ENCODE results near the gene ATPAF2. TPM values are rescaled to one million over a fixed set of nuclear protein-coding genes. Genes with fewer than 3 reads are reported as not detected.
A peak's percentile ranks its signal among the peaks of the same experiment; 100 is the strongest.

ATPAF2 gene
- 17.9 and 22.4 TPM in 2 replicates for total RNA-seq (2014; rRNA removed; shearing (Covaris generic))

DNA sequence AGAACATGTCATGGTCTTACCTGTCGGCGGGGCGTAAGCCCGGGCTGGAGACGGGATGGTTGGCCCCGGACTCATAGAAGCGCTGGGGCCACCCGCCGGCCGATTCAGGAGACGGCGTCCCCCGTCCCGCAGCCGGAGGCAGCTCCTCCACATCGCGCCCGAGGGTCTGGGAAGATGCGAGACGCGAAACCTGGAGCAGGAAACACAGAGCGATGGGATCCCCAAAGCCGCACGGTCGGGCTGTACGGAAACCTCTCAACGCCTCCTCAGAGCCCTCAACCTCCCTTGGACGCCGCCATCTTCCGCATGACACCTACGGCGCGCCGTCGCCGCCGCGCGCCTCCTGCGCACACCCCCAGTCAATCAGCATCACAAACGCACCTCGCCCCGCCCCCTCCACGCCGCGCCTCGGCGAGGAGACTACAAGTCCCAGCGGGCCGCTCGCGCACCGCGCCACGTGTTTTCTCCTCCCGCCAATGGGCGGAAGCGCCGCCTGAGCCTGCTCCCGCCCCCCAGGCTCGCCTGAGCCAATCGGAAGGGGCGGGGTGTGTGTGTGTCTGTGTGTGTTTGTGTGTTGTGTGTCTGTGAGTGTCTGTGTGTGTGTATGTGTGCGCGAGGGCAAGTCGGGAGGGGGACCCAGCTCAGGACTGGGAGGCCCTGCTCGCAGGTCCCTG is at the start of gene ATPAF2, which contains the start of gene GID4:
ATPAF2 (minus strand) TSS at position 308 of the 674 bp plus-strand sequence; CDS start at position 153, 155 bp downstream.
GID4 (plus strand) TSS at position 548 of the 674 bp plus-strand sequence; CDS start at position 605, 57 bp downstream.
- Histone ChIP-seq H3K27me3 (ENCODE audit: control insufficient read depth, insufficient read depth, low read length) (no peaks in the 10 kb centered on the region; the same call in 1 of the 2 replicates), H3K4me3 (ENCODE audit: insufficient read depth, low read depth, low read length) (peak within 1 kb of the TSS; percentile 92), H3K36me3 (replicated peaks; ENCODE audit: control insufficient read depth, insufficient read depth, low read length) (no peaks in the 10 kb centered on the region)
- DNase-seq, result peak; percentile 99

DNA sequence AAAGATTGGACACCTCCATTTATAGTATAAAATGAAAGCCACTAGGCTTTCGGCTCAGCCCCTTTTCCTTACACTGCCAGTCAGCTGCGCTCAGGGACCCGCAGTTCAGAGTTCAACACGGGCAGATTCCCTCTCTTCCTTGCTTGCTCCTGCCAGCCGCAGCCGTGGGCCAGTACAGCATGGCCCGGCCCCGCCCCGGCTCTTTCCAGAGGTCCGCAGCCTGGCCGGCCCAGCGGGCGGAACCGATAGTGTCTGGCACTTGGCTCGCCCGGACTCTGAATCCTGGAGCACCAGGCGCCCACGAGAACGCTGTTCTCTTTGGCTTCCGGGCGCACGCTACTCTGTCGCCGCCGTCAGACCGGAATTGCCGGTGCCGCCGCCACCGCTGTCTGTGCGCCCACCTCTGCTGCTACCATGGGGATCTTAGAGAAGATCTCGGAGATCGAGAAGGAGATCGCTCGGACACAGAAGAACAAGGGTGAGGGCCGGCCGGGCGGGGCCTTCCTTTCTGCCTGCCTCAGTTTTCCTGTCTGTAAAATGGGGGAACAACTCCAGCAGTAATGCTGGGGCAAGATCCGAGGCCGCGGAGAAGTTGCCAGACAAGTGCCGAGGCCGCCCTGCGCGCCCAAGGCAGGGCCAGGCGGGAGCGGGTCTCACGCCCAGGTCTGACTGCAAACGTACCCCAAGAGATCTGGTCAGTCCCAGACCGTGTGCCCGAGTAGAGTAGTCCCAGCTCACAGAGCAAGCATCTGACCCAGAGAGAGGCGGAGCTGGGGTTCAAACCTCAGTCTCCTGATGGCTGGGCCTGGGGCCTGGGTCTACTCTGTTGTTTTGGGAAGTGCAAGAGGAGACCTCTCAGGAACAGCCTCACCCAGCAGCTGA is 48.9 kb upstream of the ATPAF2 start, which contains the start of gene DRG2:
DRG2 (plus strand) TSS at position 339 of the 882 bp plus-strand sequence; CDS start at position 415, 76 bp downstream.
- Histone ChIP-seq H3K27me3 (ENCODE audit: control insufficient read depth, insufficient read depth, low read length) (no peaks in the 10 kb centered on the region), H3K4me3 (ENCODE audit: insufficient read depth, low read depth, low read length) (peak within 1 kb of the TSS; percentile 80), H3K36me3 (replicated peaks; ENCODE audit: control insufficient read depth, insufficient read depth, low read length) (no peaks in the 10 kb centered on the region; the same call in 1 of the 2 replicates)
- DNase-seq, result peak; percentile 98

DNA sequence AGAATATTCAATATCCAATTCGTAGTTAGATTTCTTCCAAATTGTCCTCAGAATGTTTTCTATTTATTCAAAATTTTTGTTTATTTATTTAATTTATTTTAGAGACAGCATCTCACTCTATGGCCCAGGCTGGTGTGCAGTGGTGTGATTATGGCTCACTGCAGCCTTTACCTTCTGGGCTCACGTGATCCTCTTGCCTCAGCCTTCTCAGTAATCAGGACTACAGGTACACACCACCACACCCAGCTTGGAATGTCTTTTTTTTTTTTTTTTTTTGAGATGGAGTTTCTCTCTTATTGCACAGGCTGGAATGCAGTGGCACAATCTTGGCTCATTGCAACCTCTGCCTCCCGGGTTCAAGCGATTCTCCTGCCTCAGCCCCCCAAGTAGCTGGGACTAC is 45.3 kb upstream of the ATPAF2 start:
- H3K4me3 ChIP-seq (ENCODE audit: insufficient read depth, low read depth, low read length), result no peak overlapping the region
- no peaks in the 10 kb centered on the region for H3K27me3 ChIP-seq (ENCODE audit: control insufficient read depth, insufficient read depth, low read length)
- no peaks in the 10 kb centered on the region for H3K36me3 ChIP-seq (replicated peaks; ENCODE audit: control insufficient read depth, insufficient read depth, low read length)
- DNase-seq, result no peak

DNA sequence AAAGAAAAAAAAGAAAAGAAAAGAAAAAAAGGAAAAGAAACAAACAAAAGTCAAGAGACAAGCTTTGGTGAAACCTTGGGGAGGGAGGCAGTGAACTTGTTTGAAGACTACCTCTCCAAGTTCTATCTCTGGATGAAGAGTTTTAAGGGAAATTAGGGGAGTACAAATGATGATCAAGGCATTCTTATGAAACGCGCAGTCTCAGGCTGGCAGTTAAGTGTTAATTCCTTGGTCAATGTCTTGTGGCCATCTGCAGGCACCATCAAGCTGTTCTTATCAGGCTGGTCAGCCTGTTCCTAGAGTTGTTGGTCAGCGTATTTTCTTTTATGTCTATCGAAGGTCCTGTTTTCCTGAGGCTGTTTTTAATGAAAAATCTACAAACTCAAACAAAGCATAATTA is 40.6 kb upstream of the ATPAF2 start:
- H3K36me3 ChIP-seq (replicated peaks; ENCODE audit: control insufficient read depth, insufficient read depth, low read length), result no peaks in the 10 kb centered on the region
- DNase-seq, result no peak

DNA sequence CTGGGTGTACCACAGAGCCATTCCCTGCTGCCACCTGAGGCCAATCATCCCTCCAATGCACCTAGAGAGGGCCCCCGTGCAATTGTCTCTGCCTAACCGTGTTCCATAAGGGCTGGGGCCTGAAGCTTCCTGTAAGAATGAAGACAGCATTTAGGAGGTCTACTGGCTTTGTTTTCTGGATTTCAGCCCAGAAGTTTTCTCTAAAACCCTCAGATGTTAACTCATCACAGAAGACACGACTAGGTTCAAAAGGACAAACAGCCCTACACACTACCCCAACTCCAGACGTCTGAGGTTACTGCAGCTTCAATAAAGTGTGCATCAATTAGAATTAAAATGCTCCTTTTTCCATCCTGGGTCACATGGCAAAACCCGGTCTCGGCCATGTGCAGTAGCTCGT is 38.0 kb upstream of the ATPAF2 start:
- no peak for DNase-seq
- Histone ChIP-seq H3K4me3 (ENCODE audit: insufficient read depth, low read depth, low read length) (no peak overlapping the region), H3K36me3 (replicated peaks; ENCODE audit: control insufficient read depth, insufficient read depth, low read length) (no peaks in the 10 kb centered on the region), H3K27me3 (ENCODE audit: control insufficient read depth, insufficient read depth, low read length) (no peaks in the 10 kb centered on the region)

More for the DNA sequence above, 40.6 kb upstream of the ATPAF2 start:
- Histone ChIP-seq H3K27me3 (ENCODE audit: control insufficient read depth, insufficient read depth, low read length) (no peaks in the 10 kb centered on the region), H3K4me3 (ENCODE audit: insufficient read depth, low read depth, low read length) (no peak overlapping the region)

DNA sequence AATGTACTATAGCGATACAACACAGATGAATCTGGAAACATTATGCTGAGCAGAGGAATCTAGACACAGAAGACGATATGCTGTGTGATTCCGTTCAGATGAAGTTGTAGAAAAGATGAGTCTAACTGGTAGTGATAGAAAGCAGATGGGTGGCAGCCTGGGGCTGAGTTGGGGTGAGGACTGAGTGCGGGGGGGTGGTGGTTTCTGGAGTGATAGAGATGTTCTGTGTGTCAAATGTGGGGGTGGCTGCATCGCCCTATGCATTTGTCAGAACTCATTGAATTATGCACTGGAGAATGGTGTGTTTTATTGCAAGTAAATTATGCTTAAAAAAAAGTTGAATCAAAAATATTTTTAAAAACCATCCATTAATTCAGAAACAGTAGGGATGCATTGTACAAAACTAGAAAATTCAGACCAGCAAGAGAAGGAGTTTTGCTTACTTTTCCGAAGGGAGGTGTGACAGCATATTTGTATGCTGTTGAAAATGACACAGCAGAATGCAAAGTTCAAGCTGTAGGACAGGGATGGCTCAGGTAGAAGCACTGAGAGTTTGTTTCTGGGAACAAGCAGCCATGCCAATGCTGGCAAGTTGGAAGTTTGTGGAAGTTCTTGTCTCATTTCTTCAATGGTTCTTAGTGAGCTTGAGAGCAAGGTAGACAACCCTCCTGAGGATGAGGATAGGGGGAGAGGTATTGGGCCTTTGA is 35.8 kb upstream of the ATPAF2 start:
- no peaks in the 10 kb centered on the region for H3K27me3 ChIP-seq (ENCODE audit: control insufficient read depth, insufficient read depth, low read length)
- DNase-seq, result no peak
- H3K36me3 ChIP-seq (replicated peaks; ENCODE audit: control insufficient read depth, insufficient read depth, low read length), result no peaks in the 10 kb centered on the region
- H3K4me3 ChIP-seq (ENCODE audit: insufficient read depth, low read depth, low read length), result no peak overlapping the region

DNA sequence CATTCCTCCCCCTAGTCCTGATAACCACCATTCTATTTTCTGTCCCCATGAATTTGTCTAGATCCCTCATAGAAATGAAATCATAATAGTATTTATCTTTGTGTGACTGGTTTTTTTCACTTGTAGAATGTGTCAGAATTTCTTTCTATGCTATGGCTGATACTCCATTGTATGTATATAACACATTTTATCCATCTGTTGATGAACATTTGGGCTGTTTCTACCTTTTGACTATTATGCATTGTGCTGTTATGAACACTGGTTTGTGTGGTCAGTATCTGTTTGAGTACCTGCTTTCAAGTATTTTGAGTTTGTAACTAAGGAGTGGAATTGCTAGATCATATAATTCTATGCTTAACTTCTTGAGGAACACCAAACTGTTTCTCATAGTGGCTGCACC is 32.8 kb upstream of the ATPAF2 start:
- no peak overlapping the region for H3K4me3 ChIP-seq (ENCODE audit: insufficient read depth, low read depth, low read length)
- no peaks in the 10 kb centered on the region for H3K36me3 ChIP-seq (replicated peaks; ENCODE audit: control insufficient read depth, insufficient read depth, low read length)
- H3K27me3 ChIP-seq (ENCODE audit: control insufficient read depth, insufficient read depth, low read length), result no peaks in the 10 kb centered on the region
- DNase-seq, result no peak

DNA sequence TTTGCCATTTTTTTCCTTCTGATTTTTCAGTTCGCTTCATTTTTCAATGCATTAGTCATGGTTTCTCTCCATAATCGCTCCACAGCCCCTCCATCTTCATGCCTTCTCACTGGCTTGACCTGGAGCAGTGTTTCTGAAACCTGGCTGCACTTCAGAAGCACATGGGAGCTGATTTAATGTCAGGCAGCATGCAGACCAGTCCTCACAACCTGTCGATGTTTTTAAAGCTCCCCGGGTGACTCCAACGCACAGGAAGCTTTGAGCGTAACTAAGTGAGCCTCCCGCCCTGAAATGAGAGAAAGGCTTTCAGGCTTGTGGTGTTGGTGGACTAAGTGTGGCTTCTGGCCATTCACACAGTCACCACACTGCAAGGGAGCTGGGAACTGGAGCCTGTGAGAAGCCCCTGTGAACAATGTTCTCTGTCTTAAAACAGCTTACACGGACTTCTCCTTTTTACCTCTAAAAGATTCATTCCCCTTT is 31.9 kb upstream of the ATPAF2 start:
- no peak overlapping the region for H3K4me3 ChIP-seq (ENCODE audit: insufficient read depth, low read depth, low read length)
- peak; percentile 54 for DNase-seq
- no peaks in the 10 kb centered on the region for H3K27me3 ChIP-seq (ENCODE audit: control insufficient read depth, insufficient read depth, low read length)
- no peaks in the 10 kb centered on the region for H3K36me3 ChIP-seq (replicated peaks; ENCODE audit: control insufficient read depth, insufficient read depth, low read length)

DNA sequence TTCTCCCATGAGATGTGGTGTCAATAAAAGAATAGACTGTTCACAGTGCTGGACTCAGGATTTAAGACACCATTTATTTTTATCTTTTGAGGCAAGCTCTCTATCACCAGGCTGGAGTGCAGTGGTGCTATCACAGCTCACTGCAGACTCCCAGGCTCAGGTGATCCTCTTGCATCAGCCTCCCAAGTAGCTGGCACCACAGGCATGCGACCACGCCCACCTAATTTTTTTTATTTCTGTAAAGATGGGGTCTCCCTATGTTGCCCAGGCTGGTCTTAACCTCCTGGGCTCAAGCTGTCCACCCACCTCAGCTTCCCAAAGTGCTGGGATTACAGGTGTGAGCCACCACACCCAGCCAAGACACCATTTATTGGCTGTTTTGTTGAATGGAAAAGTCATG is 30.1 kb upstream of the ATPAF2 start:
- H3K27me3 ChIP-seq (ENCODE audit: control insufficient read depth, insufficient read depth, low read length), result no peaks in the 10 kb centered on the region
- peaks cover 5% of the 10 kb centered on the region for H3K36me3 ChIP-seq (replicated peaks; ENCODE audit: control insufficient read depth, insufficient read depth, low read length)
- H3K4me3 ChIP-seq (ENCODE audit: insufficient read depth, low read depth, low read length), result no peak overlapping the region
- no peak for DNase-seq

DNA sequence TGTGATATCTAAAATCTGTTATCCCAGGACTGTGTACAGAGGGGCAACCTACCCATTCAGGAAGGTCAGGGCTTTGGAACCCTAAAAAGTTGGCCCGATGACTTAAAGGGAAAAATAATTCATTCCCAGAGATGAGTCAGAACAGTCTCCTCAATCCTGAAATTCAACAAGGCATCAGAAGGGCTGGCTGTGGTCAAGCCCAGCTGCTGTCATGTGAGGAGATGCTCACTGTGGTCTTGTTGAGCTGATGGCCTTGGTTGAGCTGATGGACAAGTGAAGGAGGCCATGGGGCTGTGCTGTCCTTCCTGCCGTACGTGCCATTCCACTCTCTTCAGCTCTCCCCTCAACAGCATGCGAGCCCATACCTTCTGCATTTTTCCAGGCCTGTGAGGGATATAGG is 27.9 kb upstream of the ATPAF2 start:
- H3K36me3 ChIP-seq (replicated peaks; ENCODE audit: control insufficient read depth, insufficient read depth, low read length), result peaks cover 7% of the 10 kb centered on the region
- no peaks in the 10 kb centered on the region for H3K27me3 ChIP-seq (ENCODE audit: control insufficient read depth, insufficient read depth, low read length)
- H3K4me3 ChIP-seq (ENCODE audit: insufficient read depth, low read depth, low read length), result no peak overlapping the region
- no peak for DNase-seq

DNA sequence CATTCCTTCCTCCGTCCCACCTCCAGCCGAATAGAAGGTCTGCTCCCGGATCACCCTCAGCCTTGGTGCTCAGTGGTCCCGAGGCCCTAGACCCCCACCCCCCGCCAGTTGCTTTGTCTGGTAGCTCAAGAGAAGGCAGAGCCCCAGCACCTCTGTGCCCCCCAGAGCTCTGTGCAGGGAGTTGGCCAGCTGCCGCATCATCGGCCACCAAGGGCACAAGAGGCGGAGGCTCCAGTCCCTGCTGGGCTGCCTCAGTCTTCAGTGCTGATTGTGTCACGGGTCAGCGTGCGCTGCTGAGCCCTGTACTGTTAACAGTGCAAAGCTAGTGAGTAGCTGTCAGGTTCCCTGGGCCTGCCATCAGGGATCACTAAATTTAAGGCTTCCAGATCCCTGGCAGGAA is 26.6 kb upstream of the ATPAF2 start:
- H3K4me3 ChIP-seq (ENCODE audit: insufficient read depth, low read depth, low read length), result no peak overlapping the region
- no peak for DNase-seq
- H3K36me3 ChIP-seq (replicated peaks; ENCODE audit: control insufficient read depth, insufficient read depth, low read length), result peaks cover 8% of the 10 kb centered on the region
- H3K27me3 ChIP-seq (ENCODE audit: control insufficient read depth, insufficient read depth, low read length), result no peaks in the 10 kb centered on the region

DNA sequence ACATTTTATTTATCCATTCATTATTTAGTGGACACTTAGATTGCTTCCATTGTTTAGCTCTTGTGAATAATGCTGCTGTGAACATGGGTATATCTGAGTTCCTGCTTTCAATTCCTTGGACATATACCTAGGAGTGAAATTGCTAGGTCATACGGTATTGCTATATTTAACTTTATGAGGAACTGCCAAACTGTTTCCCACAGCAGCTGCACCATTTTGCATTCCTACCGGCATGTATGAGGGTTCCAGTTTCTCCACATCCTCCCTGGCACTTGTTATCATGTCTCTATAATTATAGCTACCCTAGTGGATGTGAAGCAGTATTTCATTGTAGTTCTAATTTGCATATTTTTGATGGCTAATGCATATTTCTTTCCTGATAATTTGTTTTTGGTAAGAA is 25.1 kb upstream of the ATPAF2 start:
- DNase-seq, result no peak
- Histone ChIP-seq H3K4me3 (ENCODE audit: insufficient read depth, low read depth, low read length) (no peak overlapping the region), H3K27me3 (ENCODE audit: control insufficient read depth, insufficient read depth, low read length) (no peaks in the 10 kb centered on the region), H3K36me3 (replicated peaks; ENCODE audit: control insufficient read depth, insufficient read depth, low read length) (peaks cover 8% of the 10 kb centered on the region)

DNA sequence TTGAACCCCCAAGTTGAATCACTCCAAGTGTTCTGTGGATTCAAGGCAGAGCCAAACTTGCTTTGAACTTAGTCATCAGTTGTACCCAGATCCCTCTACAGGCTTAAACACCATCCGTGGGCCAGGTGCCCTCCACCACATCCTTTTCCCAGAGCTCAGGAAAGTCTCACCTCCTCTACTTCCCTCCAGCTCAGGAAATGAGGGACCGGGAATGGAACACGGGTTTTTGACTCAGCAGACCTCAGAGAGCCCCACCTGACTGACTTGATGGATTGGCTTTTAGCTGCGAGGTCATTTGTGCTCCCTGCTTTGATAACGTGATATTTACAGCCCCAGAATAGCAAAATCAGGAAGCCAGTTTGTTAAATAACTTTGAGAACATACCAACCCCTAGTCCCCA is 20.3 kb upstream of the ATPAF2 start:
- H3K4me3 ChIP-seq (ENCODE audit: insufficient read depth, low read depth, low read length), result no peak overlapping the region
- H3K36me3 ChIP-seq (replicated peaks; ENCODE audit: control insufficient read depth, insufficient read depth, low read length), result peaks cover 8% of the 10 kb centered on the region
- no peak for DNase-seq
- H3K27me3 ChIP-seq (ENCODE audit: control insufficient read depth, insufficient read depth, low read length), result no peaks in the 10 kb centered on the region

DNA sequence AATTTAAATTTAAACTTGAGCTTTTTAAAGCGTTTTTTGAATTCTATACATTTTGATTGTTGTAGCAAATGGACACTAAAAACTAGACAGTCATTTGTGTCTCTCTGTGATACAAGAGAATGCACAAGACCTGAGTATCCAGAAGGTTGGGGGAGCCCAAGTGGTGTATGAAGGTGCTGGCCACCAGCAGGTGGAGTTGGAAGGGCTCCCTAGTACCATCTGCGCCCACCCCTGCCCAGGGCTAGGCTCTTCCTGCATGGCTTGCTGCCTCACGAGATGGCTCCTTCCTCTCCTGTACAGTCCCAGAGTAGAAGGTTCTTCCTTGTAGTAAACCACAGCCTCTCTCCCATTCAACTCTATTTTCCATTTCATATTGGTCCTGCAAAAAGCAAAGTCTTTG is 17.2 kb upstream of the ATPAF2 start:
- no peaks in the 10 kb centered on the region for H3K27me3 ChIP-seq (ENCODE audit: control insufficient read depth, insufficient read depth, low read length)
- H3K36me3 ChIP-seq (replicated peaks; ENCODE audit: control insufficient read depth, insufficient read depth, low read length), result peaks cover 5% of the 10 kb centered on the region
- no peak overlapping the region for H3K4me3 ChIP-seq (ENCODE audit: insufficient read depth, low read depth, low read length)
- no peak for DNase-seq

Measured in H7 (cell line).